HUES48 (cell line): ENCODE results near the gene ERI3.

ENCODE experiments used
- H3K27ac ChIP-seq: one replicate; pipeline ENCODE4 v1.7.0; 2013; ENCODE audit warnings: low read depth, low read length, inconsistent platforms
- H3K27me3 ChIP-seq: 2 replicates; pipeline ENCODE4 v1.6.1; 2013; ENCODE audit warnings: mild to moderate bottlenecking, low read length; ENCODE audit not compliant: control insufficient read depth, insufficient read depth
- H3K36me3 ChIP-seq: 2 replicates; pipeline ENCODE4 v1.6.1; 2013; ENCODE audit warnings: low read length; ENCODE audit not compliant: control insufficient read depth, insufficient read depth
- H3K4me1 ChIP-seq: 2 replicates; pipeline ENCODE4 v1.6.1; 2013; ENCODE audit warnings: mild to moderate bottlenecking, low read length; ENCODE audit not compliant: control insufficient read depth, insufficient read depth
- H3K4me3 ChIP-seq: 2 replicates; pipeline ENCODE4 v1.5.1; 2013; ENCODE audit warnings: mild to moderate bottlenecking, low read depth, low read length
- H3K9ac ChIP-seq: 2 replicates; pipeline ENCODE4 v1.6.1; 2013; ENCODE audit warnings: mild to moderate bottlenecking, low read depth, low read length, moderate library complexity
- H3K9me3 ChIP-seq: 2 replicates; pipeline ENCODE4 v1.6.1; 2013; ENCODE audit warnings: low read length; ENCODE audit not compliant: control insufficient read depth, insufficient read depth

Gene ERI3

DNA sequence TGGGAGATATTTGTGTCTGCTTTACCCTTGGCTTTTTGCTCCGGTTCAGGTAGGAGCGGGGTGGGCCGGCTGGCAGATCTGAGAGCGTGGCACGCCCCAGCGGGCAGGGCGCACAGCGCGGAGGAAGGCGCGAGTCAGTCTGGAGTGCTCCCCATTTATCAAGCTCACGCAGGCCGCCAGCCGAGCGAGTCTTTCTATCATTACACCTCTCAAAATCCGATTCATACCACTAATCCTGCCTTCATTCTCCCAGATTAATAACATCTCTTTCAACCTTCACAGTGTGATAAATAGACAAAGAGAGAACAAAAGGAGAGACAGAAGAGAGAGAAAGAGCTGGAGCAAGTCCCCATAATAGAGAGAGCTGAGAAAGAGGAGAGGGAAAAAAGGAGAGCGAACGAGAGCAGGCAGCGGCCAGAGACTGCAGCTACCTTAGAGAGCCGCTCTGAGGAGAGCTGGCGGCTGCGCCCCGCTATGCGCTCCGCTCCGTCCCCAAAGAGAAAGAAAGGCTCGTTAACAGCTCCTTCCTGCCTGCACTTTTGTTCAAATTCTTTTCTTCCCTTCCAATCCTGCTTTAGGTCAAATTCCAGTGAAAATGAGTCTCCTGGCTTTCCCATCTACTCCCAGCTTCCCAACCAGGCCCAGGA lies 93.8 kb downstream of the ERI3 start:
- Histone ChIP-seq H3K36me3 (peaks cover 3% of the 10 kb centered on the region; the same call in 1 of the 2 replicates), H3K9ac (no peak overlapping the region)

DNA sequence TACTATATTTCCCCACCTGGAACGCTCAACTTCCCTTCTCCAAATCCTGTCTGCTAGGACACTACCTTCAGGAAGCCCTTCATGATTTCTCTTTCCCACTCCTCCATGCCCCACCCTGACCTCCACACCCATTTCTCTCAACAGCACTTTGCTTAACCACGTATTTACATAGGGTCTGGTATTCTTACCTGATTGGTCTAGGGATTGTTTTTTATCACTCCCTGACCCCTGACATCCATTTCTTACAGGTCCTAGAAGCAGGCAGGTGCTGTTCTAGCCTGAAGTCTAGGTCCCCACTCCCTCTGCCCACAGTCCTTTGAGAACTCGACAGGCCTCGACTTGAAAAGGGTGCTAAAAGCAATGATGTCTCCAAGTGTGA lies 94.3 kb downstream of the ERI3 start:
- Histone ChIP-seq H3K9ac (no peak overlapping the region), H3K36me3 (peaks cover 5% of the 10 kb centered on the region; the same call in 1 of the 2 replicates), H3K4me3 (no peak overlapping the region), H3K4me1 (peaks cover 26% of the 10 kb centered on the region), H3K27me3 (no peaks in the 10 kb centered on the region), H3K27ac (no peak overlapping the region), H3K9me3 (no peaks in the 10 kb centered on the region)

More for the DNA sequence above, 93.8 kb downstream of the ERI3 start:
- Histone ChIP-seq H3K4me1 (peaks cover 26% of the 10 kb centered on the region), H3K4me3 (no peak overlapping the region), H3K9me3 (no peaks in the 10 kb centered on the region), H3K27me3 (no peaks in the 10 kb centered on the region), H3K27ac (no peak overlapping the region)

DNA sequence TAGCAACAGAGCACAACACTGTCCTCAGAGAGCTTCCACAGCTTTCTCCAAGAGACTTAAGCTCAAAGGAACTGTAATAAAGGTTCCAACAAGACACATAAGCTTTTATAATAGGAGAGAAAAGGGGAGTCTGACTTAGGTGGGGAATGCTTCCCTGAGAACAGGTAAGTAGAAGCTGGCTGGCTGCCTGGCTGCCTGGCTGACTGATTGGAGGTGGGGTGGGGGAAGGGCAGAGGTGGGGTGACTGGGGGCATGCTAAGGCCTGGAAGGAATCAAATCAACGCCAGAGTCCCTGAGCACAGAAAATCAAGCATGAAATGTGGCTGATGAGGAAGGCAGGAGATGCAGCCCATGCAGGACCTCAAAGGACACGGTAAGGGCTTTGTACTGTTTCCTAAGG lies 96.0 kb downstream of the ERI3 start:
- Histone ChIP-seq H3K27ac (no peak overlapping the region), H3K4me1 (peaks cover 30% of the 10 kb centered on the region), H3K36me3 (peaks cover 5% of the 10 kb centered on the region; the same call in 1 of the 2 replicates), H3K4me3 (no peak overlapping the region), H3K27me3 (no peaks in the 10 kb centered on the region), H3K9ac (no peak overlapping the region), H3K9me3 (no peaks in the 10 kb centered on the region)

DNA sequence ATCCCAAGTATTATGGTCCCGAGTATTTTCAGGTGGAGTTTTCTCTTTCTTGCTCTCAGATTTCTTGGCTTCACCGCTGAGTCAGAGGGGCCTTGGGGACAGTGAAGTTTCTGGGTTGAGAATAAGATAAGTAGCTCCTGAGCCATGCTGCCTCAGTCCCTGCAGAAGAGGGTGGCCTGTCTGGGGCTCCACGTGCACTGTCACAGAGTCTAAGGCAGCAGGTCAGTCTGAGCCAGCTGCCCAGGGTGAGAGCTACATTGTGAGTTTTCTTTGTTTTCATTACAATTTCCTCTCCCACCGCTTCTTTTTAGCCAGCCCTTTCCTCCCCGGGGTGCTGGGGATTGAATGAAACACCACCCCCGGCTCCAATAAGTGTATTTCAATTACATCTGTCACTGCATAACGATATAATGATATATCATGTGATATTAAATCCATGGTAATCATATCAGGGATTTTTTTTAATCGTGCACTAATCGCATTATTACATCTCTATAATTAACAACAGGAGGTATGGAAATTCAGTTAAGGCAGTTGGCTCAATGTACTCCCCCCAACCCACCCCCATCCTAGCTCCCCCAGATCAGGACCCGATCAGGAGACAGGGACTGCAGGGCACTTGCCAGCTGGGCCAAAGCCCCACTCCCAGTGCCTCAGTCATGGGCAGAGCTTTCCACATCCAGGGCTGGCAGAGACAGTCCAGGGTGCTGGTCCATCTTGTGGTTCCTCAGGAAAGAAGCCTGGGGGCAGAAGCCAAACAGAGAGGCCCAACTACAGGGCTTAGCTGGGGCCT lies 98.1 kb downstream of the ERI3 start:
- peaks cover 5% of the 10 kb centered on the region; the same call in 1 of the 2 replicates for H3K36me3 ChIP-seq
- H3K27ac ChIP-seq, result no peak overlapping the region
- H3K4me1 ChIP-seq, result peaks cover 25% of the 10 kb centered on the region
- H3K9ac ChIP-seq, result no peak overlapping the region
- H3K9me3 ChIP-seq, result no peaks in the 10 kb centered on the region
- H3K27me3 ChIP-seq, result no peaks in the 10 kb centered on the region
- no peak overlapping the region for H3K4me3 ChIP-seq

DNA sequence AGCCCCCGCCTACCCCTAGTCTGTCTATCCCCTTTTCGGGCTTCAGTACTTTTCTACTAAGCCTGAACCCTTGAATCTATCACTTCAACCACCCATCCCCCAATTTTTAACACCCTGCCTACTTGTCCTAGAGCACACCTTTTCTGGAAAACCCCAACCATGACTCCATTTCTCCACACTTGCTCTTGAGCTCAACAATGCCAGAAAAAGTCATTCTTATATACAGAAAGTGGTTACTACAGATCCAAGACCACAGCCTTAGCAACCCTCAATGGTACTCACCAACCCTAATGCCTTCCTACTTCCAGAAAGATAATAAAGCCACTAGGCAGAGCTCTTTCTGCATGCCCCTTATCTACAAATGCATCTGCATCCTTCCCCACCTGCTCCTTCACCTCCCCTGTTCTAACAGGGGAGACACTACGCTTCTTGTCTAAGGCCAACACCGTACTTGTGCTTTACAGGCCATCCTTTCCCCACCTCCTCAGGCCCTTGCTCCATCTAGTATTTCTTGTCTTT lies 100.6 kb downstream of the ERI3 start:
- H3K4me1 ChIP-seq, result peaks cover 13% of the 10 kb centered on the region
- peaks cover 5% of the 10 kb centered on the region; the same call in 1 of the 2 replicates for H3K36me3 ChIP-seq
- H3K4me3 ChIP-seq, result no peak overlapping the region
- no peaks in the 10 kb centered on the region for H3K9me3 ChIP-seq
- no peaks in the 10 kb centered on the region for H3K27me3 ChIP-seq
- H3K27ac ChIP-seq, result no peak overlapping the region
- no peak overlapping the region for H3K9ac ChIP-seq

DNA sequence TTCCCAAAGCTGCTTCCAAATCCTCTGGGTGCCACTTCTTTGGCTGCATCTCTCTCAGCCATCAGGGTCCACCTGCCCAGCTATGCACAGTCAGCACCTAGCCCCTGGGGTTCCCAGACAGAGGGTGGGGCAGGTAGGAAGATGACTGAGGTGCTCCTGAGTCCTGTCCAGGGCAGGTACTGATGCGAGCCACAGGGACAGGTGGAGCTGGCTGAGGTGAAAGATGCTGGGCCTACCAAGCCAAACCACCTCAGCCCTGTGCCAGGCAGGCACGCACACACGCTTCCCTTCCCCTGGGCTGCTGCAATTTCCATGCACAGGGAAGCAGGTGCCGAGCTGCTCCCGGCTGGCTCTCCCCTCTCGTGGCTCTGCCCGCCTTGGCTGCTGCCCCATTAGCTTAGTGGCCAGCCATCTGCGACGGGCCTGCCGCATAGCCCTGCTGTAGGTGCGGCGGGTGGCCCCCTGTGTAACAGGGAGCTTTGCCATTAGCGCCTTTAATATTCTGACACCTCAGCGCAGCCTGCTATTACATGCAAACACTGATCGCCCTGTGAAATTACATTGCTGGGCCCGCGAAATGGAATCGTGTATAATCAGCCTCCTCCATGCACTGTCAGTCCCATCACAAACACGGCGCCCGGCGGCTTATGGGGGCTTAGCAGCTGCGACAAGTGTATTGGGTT lies 102.9 kb downstream of the ERI3 start:
- no peaks in the 10 kb centered on the region for H3K9me3 ChIP-seq
- H3K4me3 ChIP-seq, result no peak overlapping the region
- no peaks in the 10 kb centered on the region for H3K27me3 ChIP-seq
- peaks cover 5% of the 10 kb centered on the region; the same call in 1 of the 2 replicates for H3K36me3 ChIP-seq
- no peak overlapping the region for H3K9ac ChIP-seq
- H3K27ac ChIP-seq, result no peak overlapping the region
- H3K4me1 ChIP-seq, result peaks cover 8% of the 10 kb centered on the region

DNA sequence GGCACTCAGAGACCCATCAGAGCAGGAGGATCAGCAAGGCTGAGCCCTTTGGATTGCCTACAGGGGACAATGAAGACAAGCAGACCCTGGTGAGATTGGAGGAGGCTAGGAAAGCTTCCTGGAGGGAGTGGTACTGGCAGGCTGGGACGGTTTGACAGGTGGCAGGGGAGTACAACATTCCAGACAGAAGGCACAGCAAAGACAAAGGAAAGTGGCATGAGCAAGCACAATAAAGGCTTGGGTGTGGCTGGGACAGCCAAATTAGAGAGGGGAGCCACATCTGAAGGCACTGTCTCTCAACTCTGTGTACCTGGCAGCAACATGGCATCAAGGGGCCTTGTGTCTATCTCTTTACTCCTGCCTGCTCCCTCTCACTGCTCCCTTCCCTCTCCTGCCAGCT lies 103.6 kb downstream of the ERI3 start:
- Histone ChIP-seq H3K9me3 (no peaks in the 10 kb centered on the region), H3K4me1 (peaks cover 8% of the 10 kb centered on the region), H3K27ac (no peak overlapping the region), H3K4me3 (no peak overlapping the region), H3K9ac (no peak overlapping the region), H3K36me3 (peaks cover 9% of the 10 kb centered on the region; the same call in 1 of the 2 replicates), H3K27me3 (no peaks in the 10 kb centered on the region)

DNA sequence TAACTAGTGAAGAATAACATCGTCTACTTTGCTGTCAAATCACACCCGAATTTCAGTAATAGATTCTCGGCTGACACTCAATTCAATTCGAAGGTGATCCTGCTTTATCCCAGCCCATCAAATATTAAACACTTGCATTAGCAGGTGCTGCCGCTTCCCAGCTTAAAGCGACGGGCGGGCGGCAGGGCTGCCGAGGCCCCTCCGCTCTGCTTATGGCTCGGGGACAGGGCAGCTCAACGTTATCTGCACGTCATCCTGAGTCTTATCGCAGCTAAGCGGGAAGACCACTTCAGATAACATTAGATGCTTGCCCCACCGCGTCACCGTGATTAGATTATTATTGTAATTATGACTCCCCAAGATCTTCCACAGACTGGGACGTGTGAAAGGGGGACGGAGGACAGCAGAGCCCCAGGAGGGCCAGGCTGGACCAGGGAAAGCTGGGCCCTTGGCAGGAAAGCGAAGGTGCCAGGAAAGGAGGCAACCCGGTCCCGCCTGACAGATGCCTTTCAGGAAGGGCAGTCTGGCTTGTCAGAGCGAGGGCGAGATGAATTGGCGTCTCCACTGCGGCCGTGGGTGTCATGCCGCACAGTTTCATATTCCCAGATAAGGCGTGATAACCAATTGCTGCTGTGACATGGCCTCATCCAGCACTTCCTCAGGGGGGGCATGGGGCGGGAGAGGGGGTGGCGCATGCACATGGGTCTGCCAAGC lies 104.8 kb downstream of the ERI3 start:
- no peak overlapping the region for H3K9ac ChIP-seq
- H3K4me1 ChIP-seq, result peaks cover 8% of the 10 kb centered on the region
- no peaks in the 10 kb centered on the region for H3K9me3 ChIP-seq
- no peaks in the 10 kb centered on the region for H3K27me3 ChIP-seq
- H3K36me3 ChIP-seq, result peaks cover 4% of the 10 kb centered on the region; the same call in 1 of the 2 replicates
- H3K4me3 ChIP-seq, result no peak overlapping the region
- H3K27ac ChIP-seq, result no peak overlapping the region

DNA sequence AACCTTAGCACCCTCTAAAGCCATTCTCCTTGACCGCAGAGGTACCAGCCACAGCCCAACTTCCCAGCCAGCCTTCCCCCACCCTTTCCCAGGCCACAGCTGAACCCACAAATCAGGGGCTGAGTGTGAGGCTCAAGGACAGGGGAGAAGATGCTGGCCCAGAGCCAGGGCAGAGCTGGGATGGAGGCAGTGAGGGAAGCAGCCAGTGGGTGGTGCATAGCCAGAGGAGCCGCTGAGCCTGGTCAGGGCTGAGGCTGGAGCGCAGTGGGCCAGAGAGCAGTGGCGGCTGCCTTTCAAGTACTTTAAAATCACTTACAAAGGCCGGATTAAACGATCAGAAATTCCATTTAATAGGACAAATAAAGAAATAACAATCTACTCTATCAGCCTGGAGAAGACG lies 105.5 kb downstream of the ERI3 start:
- H3K9me3 ChIP-seq, result no peaks in the 10 kb centered on the region
- peaks cover 2% of the 10 kb centered on the region for H3K4me1 ChIP-seq
- H3K4me3 ChIP-seq, result no peak overlapping the region
- H3K9ac ChIP-seq, result no peak overlapping the region
- H3K36me3 ChIP-seq, result peaks cover 4% of the 10 kb centered on the region; the same call in 1 of the 2 replicates
- no peaks in the 10 kb centered on the region for H3K27me3 ChIP-seq
- no peak overlapping the region for H3K27ac ChIP-seq

DNA sequence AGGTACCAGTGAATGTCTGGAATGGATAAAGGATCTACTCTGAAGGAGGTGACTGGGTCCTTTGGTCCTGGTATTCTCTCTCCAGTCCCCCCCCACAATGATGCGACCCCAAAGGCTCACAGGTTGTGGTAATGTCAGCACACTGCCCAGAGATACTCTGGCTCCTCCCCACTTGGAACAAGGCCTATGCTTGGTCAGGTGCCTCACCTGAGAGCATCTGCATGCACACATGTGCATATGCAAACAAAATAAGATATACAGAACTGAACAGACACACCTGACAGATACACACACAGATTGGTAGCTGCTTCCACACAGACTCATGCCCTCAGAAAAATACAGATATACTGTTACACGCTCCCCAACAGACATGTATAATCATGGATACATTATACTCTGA lies 108.3 kb downstream of the ERI3 start:
- H3K9ac ChIP-seq, result no peak overlapping the region
- no peaks in the 10 kb centered on the region for H3K27me3 ChIP-seq
- H3K27ac ChIP-seq, result no peak overlapping the region
- peaks cover 4% of the 10 kb centered on the region for H3K36me3 ChIP-seq
- no peak overlapping the region for H3K4me3 ChIP-seq
- no peaks in the 10 kb centered on the region for H3K4me1 ChIP-seq
- H3K9me3 ChIP-seq, result no peaks in the 10 kb centered on the region
